Loucy (cell line): ENCODE results near the gene SLC38A10.

Source experiments
- H2AFZ ChIP-seq: fragments of 200-600 bp; sonication (generic); 2 replicates; pipeline ENCODE4 v1.6.0; 2016; ENCODE audit warnings: antibody characterized with exemption, mild to moderate bottlenecking, low read length, moderate library complexity
- H3F3A ChIP-seq: fragments of 200-600 bp; 2 replicates; pipeline ENCODE4 v1.6.0; 2016; ENCODE audit warnings: antibody characterized with exemption, low read depth, mild to moderate bottlenecking
- H3K27me3 ChIP-seq: fragments of 200-600 bp; sonication (generic); 2 replicates; pipeline ENCODE4 v1.6.1; 2014; ENCODE audit warnings: low read length, mild to moderate bottlenecking; ENCODE audit not compliant: insufficient read depth, poor library complexity, severe bottlenecking
- H3K36me3 ChIP-seq: fragments of 200-600 bp; sonication (generic); 2 replicates; pipeline ENCODE4 v1.6.1; 2016; ENCODE audit warnings: low read length; ENCODE audit not compliant: insufficient read depth
- H3K4me1 ChIP-seq: fragments of 200-600 bp; sonication (generic); 2 replicates; pipeline ENCODE4 v1.5.1; 2014; ENCODE audit warnings: low read length, mild to moderate bottlenecking; ENCODE audit not compliant: insufficient read depth, poor library complexity, severe bottlenecking
- H3K4me2 ChIP-seq: fragments of 200-600 bp; sonication (generic); 2 replicates; pipeline ENCODE4 v1.6.0; 2014; ENCODE audit warnings: antibody characterized with exemption, low read length, low read depth, mild to moderate bottlenecking; ENCODE audit not compliant: poor library complexity, severe bottlenecking
- H3K4me3 ChIP-seq: fragments of 200-600 bp; sonication (generic); 2 replicates; pipeline ENCODE4 v1.5.1; 2014; ENCODE audit warnings: low read length, mild to moderate bottlenecking, mixed read lengths; ENCODE audit not compliant: poor library complexity, severe bottlenecking
- H3K79me2 ChIP-seq: fragments of 200-600 bp; sonication (generic); 2 replicates; pipeline ENCODE4 v1.6.1; 2014; ENCODE audit warnings: low read length; ENCODE audit not compliant: insufficient read depth
- H3K9ac ChIP-seq: fragments of 200-600 bp; sonication (generic); 2 replicates; pipeline ENCODE4 v1.6.0; 2014; ENCODE audit warnings: mild to moderate bottlenecking, low read depth, low read length, moderate library complexity; ENCODE audit not compliant: poor library complexity, severe bottlenecking
- H3K9me2 ChIP-seq: fragments of 200-600 bp; sonication (generic); replicated peaks from 2 replicates; pipeline ENCODE4 v1.6.1; 2016; ENCODE audit warnings: low read depth, low read length, mixed read lengths
- H3K9me3 ChIP-seq: fragments of 200-600 bp; sonication (generic); 2 replicates; pipeline ENCODE4 v1.6.1; 2014; ENCODE audit warnings: mild to moderate bottlenecking, antibody characterized with exemption, low read length, low read depth; ENCODE audit not compliant: insufficient read depth
- H4K20me1 ChIP-seq: fragments of 200-600 bp; sonication (generic); 2 replicates; pipeline ENCODE4 v1.6.0; 2014; ENCODE audit warnings: antibody characterized with exemption, low read length, mild to moderate bottlenecking; ENCODE audit not compliant: insufficient read depth, poor library complexity, severe bottlenecking
- CTCF ChIP-seq: fragments of 200-600 bp; sonication (generic); conservative IDR thresholded peaks from 2 replicates; pipeline ENCODE4 v1.5.1; 2014; ENCODE audit warnings: mild to moderate bottlenecking, antibody characterized with exemption, low read length
- EZH2phosphoT487 ChIP-seq: fragments of 200-600 bp; IDR thresholded peaks from 2 replicates; pipeline ENCODE4 v1.6.1; 2018; ENCODE audit warnings: antibody characterized with exemption, mild to moderate bottlenecking, moderate library complexity, borderline replicate concordance

The SLC38A10 gene

GRCh38 chr17:81302861-81303333, 7.8 kb upstream of the SLC38A10 start:
- no peaks in the 10 kb centered on the region for H3K4me1 ChIP-seq
- no peaks in the 10 kb centered on the region for H4K20me1 ChIP-seq
- no peak overlapping the region for H2AFZ ChIP-seq
- H3K4me3 ChIP-seq: no peak overlapping the region
- no peaks in the 10 kb centered on the region for H3F3A ChIP-seq
- no peaks in the 10 kb centered on the region for H3K9me3 ChIP-seq
- no peaks in the 10 kb centered on the region for H3K27me3 ChIP-seq
- H3K79me2 ChIP-seq: no peaks in the 10 kb centered on the region
- H3K9me2 ChIP-seq: no peaks in the 10 kb centered on the region
- H3K36me3 ChIP-seq: no peaks in the 10 kb centered on the region
- TF ChIP-seq EZH2phosphoT487 (no peak), CTCF (no peak)
- no peak overlapping the region for H3K9ac ChIP-seq
- no peak overlapping the region for H3K4me2 ChIP-seq

GRCh38 chr17:81302324-81302723, 7.2 kb upstream of the SLC38A10 start:
- no peaks in the 10 kb centered on the region for H3K27me3 ChIP-seq
- H3K4me3 ChIP-seq: no peak overlapping the region
- no peaks in the 10 kb centered on the region for H4K20me1 ChIP-seq
- no peak overlapping the region for H3K9ac ChIP-seq
- no peaks in the 10 kb centered on the region for H3K79me2 ChIP-seq
- no peak overlapping the region for H3K4me2 ChIP-seq
- no peaks in the 10 kb centered on the region for H3K9me3 ChIP-seq
- TF ChIP-seq CTCF (no peak), EZH2phosphoT487 (no peak)
- H3K36me3 ChIP-seq: no peaks in the 10 kb centered on the region
- H2AFZ ChIP-seq: no peak overlapping the region
- no peaks in the 10 kb centered on the region for H3K4me1 ChIP-seq
- H3F3A ChIP-seq: no peaks in the 10 kb centered on the region
- H3K9me2 ChIP-seq: no peaks in the 10 kb centered on the region

- Histone ChIP-seq H4K20me1 (no peaks in the 10 kb centered on the region), H3K9me3 (no peaks in the 10 kb centered on the region), H3K4me3 (no peak overlapping the region), H3K4me1 (no peaks in the 10 kb centered on the region), H3K36me3 (no peaks in the 10 kb centered on the region), H3K9ac (no peak overlapping the region), H2AFZ (no peak overlapping the region), H3K79me2 (no peaks in the 10 kb centered on the region), H3K4me2 (no peak overlapping the region), H3K9me2 (no peaks in the 10 kb centered on the region), H3K27me3 (no peaks in the 10 kb centered on the region), H3F3A (no peaks in the 10 kb centered on the region)
- TF ChIP-seq EZH2phosphoT487: no peak
- TF ChIP-seq CTCF: no peak
Observed at GRCh38 chr17:81301195-81302144, 6.4 kb upstream of the SLC38A10 start.
